Spleen (tissue), 7 donors: ENCODE data around the gene SLC16A8.

Experiments
- POLR2A ChIP-seq, 3 donors: fragments of 450-650 bp; IDR thresholded peaks; one replicate each; pipeline ENCODE4 v1.5.1; 2017; ENCODE audit warnings: antibody characterized with exemption in 3 of 3, mild to moderate bottlenecking in 1 of 3
- POLR2AphosphoS5 ChIP-seq, 3 donors: sonication (generic); formaldehyde crosslinking; IDR thresholded peaks; one replicate each; pipeline ENCODE4 v1.5.1; 2017; ENCODE audit warnings: antibody characterized with exemption in 3 of 3
- TF ChIP-seq, protein P1 (sequence below), 11 experiments: fragments of 200-600 bp in 7 of 11; fragments of 450-650 bp in 4 of 11; sonication (generic) in 4 of 11; IDR thresholded peaks in 8 of 11; conservative IDR thresholded peaks in 3 of 11; 1 replicate in 7 of 11; 2 replicates in 4 of 11; pipeline versions ENCODE4 v1.4.0 to v1.8.0; 2016 to 2021; ENCODE audit warnings: antibody characterized with exemption in 11 of 11, inconsistent platforms in 4 of 11, mild to moderate bottlenecking in 1 of 11
- donor health status: DM: no; HTN: no; CAD: no; lungs with moderate emphysema.
- donor health status: DM: no; HTN: no; CAD: no.
- donor health status: DM: no; HTN: no; CAD: no.

DNA sequence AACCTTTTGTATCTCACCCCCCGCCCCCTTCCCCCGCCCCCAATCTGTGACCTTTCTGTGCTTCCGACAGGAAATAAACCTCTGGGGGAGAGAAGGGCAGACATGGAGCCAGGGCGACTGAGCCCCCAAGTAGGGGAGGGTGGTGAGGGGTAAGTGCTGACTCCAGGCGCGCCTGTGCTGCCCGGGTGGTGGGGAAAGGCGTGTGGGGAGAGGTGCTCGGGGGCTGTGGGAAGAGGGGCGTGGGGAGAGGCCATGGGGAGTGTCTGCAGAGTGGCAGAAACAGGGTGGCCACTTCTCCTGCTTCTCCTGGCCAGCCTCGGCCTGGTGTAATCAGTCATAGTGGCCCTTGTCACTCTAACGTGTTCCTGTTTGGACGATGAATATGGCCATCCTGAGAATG is 8.0 kb downstream of the SLC16A8 start:
- TF ChIP-seq, protein P1, sequence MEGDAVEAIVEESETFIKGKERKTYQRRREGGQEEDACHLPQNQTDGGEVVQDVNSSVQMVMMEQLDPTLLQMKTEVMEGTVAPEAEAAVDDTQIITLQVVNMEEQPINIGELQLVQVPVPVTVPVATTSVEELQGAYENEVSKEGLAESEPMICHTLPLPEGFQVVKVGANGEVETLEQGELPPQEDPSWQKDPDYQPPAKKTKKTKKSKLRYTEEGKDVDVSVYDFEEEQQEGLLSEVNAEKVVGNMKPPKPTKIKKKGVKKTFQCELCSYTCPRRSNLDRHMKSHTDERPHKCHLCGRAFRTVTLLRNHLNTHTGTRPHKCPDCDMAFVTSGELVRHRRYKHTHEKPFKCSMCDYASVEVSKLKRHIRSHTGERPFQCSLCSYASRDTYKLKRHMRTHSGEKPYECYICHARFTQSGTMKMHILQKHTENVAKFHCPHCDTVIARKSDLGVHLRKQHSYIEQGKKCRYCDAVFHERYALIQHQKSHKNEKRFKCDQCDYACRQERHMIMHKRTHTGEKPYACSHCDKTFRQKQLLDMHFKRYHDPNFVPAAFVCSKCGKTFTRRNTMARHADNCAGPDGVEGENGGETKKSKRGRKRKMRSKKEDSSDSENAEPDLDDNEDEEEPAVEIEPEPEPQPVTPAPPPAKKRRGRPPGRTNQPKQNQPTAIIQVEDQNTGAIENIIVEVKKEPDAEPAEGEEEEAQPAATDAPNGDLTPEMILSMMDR (IDR thresholded peaks at IDR 0.05 in 8 of 11, conservative IDR thresholded peaks at IDR 0.05 in 3 of 11): no peak
- no peak for TF ChIP-seq POLR2AphosphoS5 (IDR thresholded peaks at IDR 0.05)
- no peak for TF ChIP-seq POLR2A (IDR thresholded peaks at IDR 0.05)
